Measurements from ENCODE around the gene TGFB2. TPM values are rescaled to one million over a fixed set of nuclear protein-coding genes. Genes with fewer than 3 reads are reported as not detected.

The TGFB2 gene
- polyA plus RNA-seq, 1 donor (not counting 4 experiments of a cell fraction or from before 2014, with no cell fraction given), result 21.5 TPM

GRCh38 chr1:218464871-218465270, 119.7 kb downstream of the TGFB2 start:
- FAIRE-seq (no peak), DNase-seq (ENCODE audit: low read depth, low spot score) (no peak)
- Histone ChIP-seq H3K4me2 (ENCODE audit: control insufficient read depth, extremely low read depth, insufficient read depth, low read depth, low read length) (no peak overlapping the region), H3K36me3 (ENCODE audit: control insufficient read depth in 2 of 2, extremely low read depth in 1 of 2, insufficient read depth in 2 of 2, low read length in 2 of 2) (no peaks in the 10 kb centered on the region), H3K4me1 (ENCODE audit: control insufficient read depth, extremely low read depth, insufficient read depth, low read length) (peaks cover 17% of the 10 kb centered on the region), H3K27me3 (ENCODE audit: control insufficient read depth, extremely low read depth, insufficient read depth, low read length) (no peaks in the 10 kb centered on the region), H3K9me3 (ENCODE audit: control insufficient read depth, low read depth, low read length) (no peaks in the 10 kb centered on the region), H3K79me2 (ENCODE audit: control insufficient read depth, insufficient read depth, low read length) (no peaks in the 10 kb centered on the region), H3K9me1 (ENCODE audit: control insufficient read depth, extremely low read depth, insufficient read depth, low read length) (no peaks in the 10 kb centered on the region), H3K27ac (ENCODE audit: control insufficient read depth, insufficient read depth, low read length) (no peak overlapping the region), H4K20me1 (ENCODE audit: control insufficient read depth, extremely low read depth, insufficient read depth, low read length) (no peaks in the 10 kb centered on the region), H3K9ac (ENCODE audit: control insufficient read depth, extremely low read depth, insufficient read depth, low read length) (no peak overlapping the region), H2AFZ (ENCODE audit: control insufficient read depth, low read length) (no peak overlapping the region), H3K4me3 (ENCODE audit: control insufficient read depth in 2 of 3, extremely low read depth in 1 of 3, insufficient read depth in 2 of 3, low read depth in 1 of 3, low read length in 3 of 3) (no peak overlapping the region)
- TF ChIP-seq EZH2 (IDR thresholded peaks at IDR 0.05; ENCODE audit: low read length) (no peak), CTCF (optimal IDR thresholded peaks at IDR 0.05 in 1 of 3, IDR thresholded peaks at IDR 0.05 in 1 of 3, conservative IDR thresholded peaks at IDR 0.05 in 1 of 3; ENCODE audit: extremely low read depth in 1 of 3, insufficient read depth in 2 of 3, low read length in 3 of 3) (no peak)
- dilution Hi-C loops (cut with MboI; ENCODE audit: extremely low pct_ligation_motif_present, low sequenced_read_pairs), result no loop called here

- Histone ChIP-seq H3K36me3 (ENCODE audit: control insufficient read depth in 2 of 2, extremely low read depth in 1 of 2, insufficient read depth in 2 of 2, low read length in 2 of 2) (no peaks in the 10 kb centered on the region), H3K27ac (ENCODE audit: control insufficient read depth, insufficient read depth, low read length) (no peak overlapping the region), H3K9me3 (ENCODE audit: control insufficient read depth, low read depth, low read length) (no peaks in the 10 kb centered on the region), H3K4me2 (ENCODE audit: control insufficient read depth, extremely low read depth, insufficient read depth, low read depth, low read length) (no peak overlapping the region), H3K79me2 (ENCODE audit: control insufficient read depth, insufficient read depth, low read length) (no peaks in the 10 kb centered on the region), H2AFZ (ENCODE audit: control insufficient read depth, low read length) (no peak overlapping the region), H4K20me1 (ENCODE audit: control insufficient read depth, extremely low read depth, insufficient read depth, low read length) (no peaks in the 10 kb centered on the region), H3K4me1 (ENCODE audit: control insufficient read depth, extremely low read depth, insufficient read depth, low read length) (peaks cover 10% of the 10 kb centered on the region), H3K4me3 (ENCODE audit: control insufficient read depth in 2 of 3, extremely low read depth in 1 of 3, insufficient read depth in 2 of 3, low read depth in 1 of 3, low read length in 3 of 3) (no peak overlapping the region), H3K9me1 (ENCODE audit: control insufficient read depth, extremely low read depth, insufficient read depth, low read length) (no peaks in the 10 kb centered on the region), H3K27me3 (ENCODE audit: control insufficient read depth, extremely low read depth, insufficient read depth, low read length) (no peaks in the 10 kb centered on the region), H3K9ac (ENCODE audit: control insufficient read depth, extremely low read depth, insufficient read depth, low read length) (no peak overlapping the region)
- DNase-seq (ENCODE audit: low read depth, low spot score) (no peak), FAIRE-seq (no peak)
- dilution Hi-C loops (cut with MboI; ENCODE audit: extremely low pct_ligation_motif_present, low sequenced_read_pairs), result no loop called here
- no peak for TF ChIP-seq EZH2 (IDR thresholded peaks at IDR 0.05; ENCODE audit: low read length)
- TF ChIP-seq CTCF (optimal IDR thresholded peaks at IDR 0.05 in 1 of 3, IDR thresholded peaks at IDR 0.05 in 1 of 3, conservative IDR thresholded peaks at IDR 0.05 in 1 of 3; ENCODE audit: extremely low read depth in 1 of 3, insufficient read depth in 2 of 3, low read length in 3 of 3), result no peak
Measured at GRCh38 chr1:218466341-218467010, 121.3 kb downstream of the TGFB2 start.

All from keratinocyte (primary cell).